D341Med (cell line): ENCODE results near the gene SCAPER.

Experiments
- DNase-seq: peaks from one replicate; pipeline ENCODE4 v3.0.0; 2012; ENCODE audit warnings: low spot score

SCAPER gene

GRCh38 chr15:76905013-76905839 lies at the start of gene SCAPER:
TSS of gene SCAPER (minus strand) at chr15:76905340. CDS start at chr15:76883817, 21,523 bp downstream.
- DNase-seq, result peak; percentile 98

- no peak for DNase-seq
Observed at GRCh38 chr15:76954744-76955143, 49.6 kb upstream of the SCAPER start.

GRCh38 chr15:76953913-76954312 lies 48.8 kb upstream of the SCAPER start:
- no peak for DNase-seq

GRCh38 chr15:76951220-76951619 lies 46.1 kb upstream of the SCAPER start:
- no peak for DNase-seq

- no peak for DNase-seq
Observed at GRCh38 chr15:76947454-76947853, 42.3 kb upstream of the SCAPER start.

GRCh38 chr15:76945494-76946093 lies 40.5 kb upstream of the SCAPER start:
- DNase-seq, result no peak

GRCh38 chr15:76942331-76942730 lies 37.2 kb upstream of the SCAPER start:
- no peak for DNase-seq

- DNase-seq, result no peak
Observed at GRCh38 chr15:76941636-76942035, 36.5 kb upstream of the SCAPER start.

GRCh38 chr15:76939715-76940114 lies 34.6 kb upstream of the SCAPER start:
- no peak for DNase-seq

GRCh38 chr15:76938752-76939151 lies 33.6 kb upstream of the SCAPER start:
- DNase-seq, result no peak

- no peak for DNase-seq
Observed at GRCh38 chr15:76936671-76937070, 31.5 kb upstream of the SCAPER start.

GRCh38 chr15:76935620-76936019 lies 30.5 kb upstream of the SCAPER start:
- no peak for DNase-seq

- no peak for DNase-seq
Observed at GRCh38 chr15:76932135-76932966, 27.2 kb upstream of the SCAPER start.

GRCh38 chr15:76931397-76932134 lies 26.4 kb upstream of the SCAPER start, which contains the start of gene RCN2:
TSS of gene RCN2 (plus strand) at chr15:76931749. CDS start at chr15:76931842, 93 bp downstream.
- peak; percentile 99 for DNase-seq

GRCh38 chr15:76930831-76931396 lies 25.8 kb upstream of the SCAPER start:
- no peak for DNase-seq

- DNase-seq, result no peak
Observed at GRCh38 chr15:76929011-76929760, 24.0 kb upstream of the SCAPER start.

GRCh38 chr15:76928201-76928600 lies 23.1 kb upstream of the SCAPER start:
- no peak for DNase-seq

GRCh38 chr15:76916369-76916768 lies 11.2 kb upstream of the SCAPER start:
- DNase-seq, result no peak

GRCh38 chr15:76913737-76914136 lies 8.6 kb upstream of the SCAPER start:
- no peak for DNase-seq

GRCh38 chr15:76912430-76912829 lies 7.3 kb upstream of the SCAPER start:
- DNase-seq, result no peak

GRCh38 chr15:76905855-76906254 lies 715 bp upstream of the SCAPER start:
- DNase-seq, result peak; percentile 43
